Measurements from ENCODE around the gene CLDND1. TPM values are rescaled to one million over a fixed set of nuclear protein-coding genes. Genes with fewer than 3 reads are reported as not detected.

CLDND1 gene
- total and polyA plus RNA-seq, 10 of the 15 experiments (the other 5 are each of a cell fraction or from before 2014, with no cell fraction given): 97.8 to 225 (median 152) TPM

GRCh38 chr3:98536456-98537017 is 13.8 kb upstream of the CLDND1 start (continued):
- peak; percentile 79 for TF ChIP-seq TAF1 (IDR thresholded peaks at IDR 0.05; ENCODE audit: borderline replicate concordance, low read depth, low read length)
- peak; percentile 71; the same call in 1 of the 2 replicates for TF ChIP-seq GABPA (IDR thresholded peaks at IDR 0.05; ENCODE audit: low read depth)
- TF ChIP-seq PKNOX1 (IDR thresholded peaks at IDR 0.05): peak; percentile 26; the same call in 1 of the 2 replicates
- no peak for TF ChIP-seq E2F8 (IDR thresholded peaks at IDR 0.05; ENCODE audit: low read depth, partially characterized antibody)
- peak; percentile 79 for TF ChIP-seq TCF7 (IDR thresholded peaks at IDR 0.05; ENCODE audit: borderline replicate concordance)
- TF ChIP-seq JUNB (IDR thresholded peaks at IDR 0.05): peak; percentile 99
- TF ChIP-seq MYC (IDR thresholded peaks at IDR 0.05; ENCODE audit: insufficient read depth, insufficient read length, insufficient replicate concordance, low read length, severe bottlenecking): no peak
- TF ChIP-seq MTA3 (IDR thresholded peaks at IDR 0.05; ENCODE audit: borderline replicate concordance, low read length): peak; percentile 93
- TF ChIP-seq E2F4 (IDR thresholded peaks at IDR 0.05; ENCODE audit: low read depth, low read length): no peak
- TF ChIP-seq ZBED1 (IDR thresholded peaks at IDR 0.05; ENCODE audit: borderline replicate concordance): peak; percentile 98
- peak; percentile 100 for TF ChIP-seq NFIC (IDR thresholded peaks at IDR 0.05; ENCODE audit: low read depth, low read length)
- TF ChIP-seq E4F1 (IDR thresholded peaks at IDR 0.05; ENCODE audit: borderline replicate concordance, partially characterized antibody): no peak
- no peak for TF ChIP-seq PBX3 (IDR thresholded peaks at IDR 0.05; ENCODE audit: insufficient replicate concordance, low read depth, low read length)
- TF ChIP-seq NRF1 (conservative IDR thresholded peaks at IDR 0.05; ENCODE audit: low read depth, low read length): no peak
- TF ChIP-seq PRDM15 (CRISPR knock-in tag; IDR thresholded peaks at IDR 0.05): no peak
- no peak for TF ChIP-seq ESRRA (IDR thresholded peaks at IDR 0.05; ENCODE audit: low read length)
